HepG2 (cell line): ENCODE measurements around the gene CCDC158. TPM values are rescaled to one million over a fixed set of nuclear protein-coding genes. Genes with fewer than 3 reads are reported as not detected.

Source experiments
- ATAC-seq: fragments of 200-7000 bp; cut with Tn5 transposase; 3 replicates; pipeline ENCODE4 v1.9.1; 2020; ENCODE audit warnings: mild to moderate bottlenecking, moderate library complexity
- BruUV-seq: library from RNA; stranded (reverse); fragments of 400-500 nt; replicated peaks from 2 replicates; lab custom pipeline; 2021; lab: Mats Ljungman, UMichigan
- CTCF ChIA-PET: fragments of 300-600 bp; formaldehyde crosslinking; extraction: SDS; loops from one replicate; lab custom pipeline; 2021; ENCODE audit warnings: low total read pairs, inconsistent platforms, low intra/inter-chr PET ratio; lab: Yijun Ruan, JAX
- POLR2A ChIA-PET: fragments of 350-600 bp; sonication (Branson Sonifier 250); formaldehyde crosslinking; loops from one replicate; lab custom pipeline; 2020; ENCODE audit warnings: antibody characterized with exemption, inconsistent platforms; lab: Yijun Ruan, JAX
- DNase-seq: peaks from one replicate; pipeline ENCODE4 v3.0.0-alpha.2; 2015; ENCODE audit warnings: low spot score
- FAIRE-seq: peaks from 3 replicates; lab custom pipeline; 2011; peaks lifted over from hg19 to GRCh38; lab: Jason Lieb, UNC
- H2AFZ ChIP-seq: one replicate; pipeline ENCODE4 v1.6.1; 2011; ENCODE audit warnings: low read length, inconsistent platforms
- H3K27ac ChIP-seq: fragments of 300-600 bp; 3 replicates; pipeline ENCODE4 v1.8.0; 2011; ENCODE audit warnings: mixed run types, mild to moderate bottlenecking, mixed read lengths, low read length, inconsistent platforms; ENCODE audit not compliant: insufficient read depth; ENCODE audit errors: extremely low read length
- H3K27me3 ChIP-seq, 2 experiments: fragments of 200-600 bp in 1 of 2; 2 replicates in 1 of 2; 3 replicates in 1 of 2; pipeline versions ENCODE4 v1.6.0 to v1.8.0; 2011; ENCODE audit warnings: low read length in 2 of 2, mild to moderate bottlenecking in 2 of 2, moderate library complexity in 2 of 2, inconsistent platforms in 1 of 2; ENCODE audit not compliant: insufficient read depth in 2 of 2, control insufficient read depth in 1 of 2
- H3K36me3 ChIP-seq, 2 experiments: fragments of 200-600 bp in 1 of 2; replicated peaks in 1 of 2; 2 replicates in 1 of 2; 3 replicates in 1 of 2; pipeline versions ENCODE4 v1.5.1 to v1.8.0; 2011; ENCODE audit warnings: low read length in 2 of 2, inconsistent platforms in 1 of 2; ENCODE audit not compliant: insufficient read depth in 2 of 2, control insufficient read depth in 1 of 2
- H3K4me1 ChIP-seq: 2 replicates; pipeline ENCODE4 v1.5.1; 2012; ENCODE audit warnings: low read length, inconsistent platforms; ENCODE audit not compliant: insufficient read depth
- H3K4me2 ChIP-seq: 2 replicates; pipeline ENCODE4 v1.6.0; 2011; ENCODE audit warnings: low read depth, low read length, inconsistent platforms
- H3K4me3 ChIP-seq, 3 experiments: fragments of 200-600 bp in 1 of 3; sonication (generic), shearing (Covaris generic) in 1 of 3; replicated peaks in 1 of 3; 2 replicates each; pipeline ENCODE4 v1.5.1; 2011 to 2016; ENCODE audit warnings: low read length in 3 of 3, inconsistent platforms in 2 of 3, low read depth in 2 of 3, mild to moderate bottlenecking in 2 of 3, control low read depth in 1 of 3, mixed read lengths in 1 of 3; ENCODE audit not compliant: insufficient read depth in 1 of 3
- H3K79me2 ChIP-seq: one replicate; pipeline ENCODE4 v1.6.1; 2011; ENCODE audit warnings: low read length, inconsistent platforms; ENCODE audit not compliant: insufficient read depth
- H3K9ac ChIP-seq: 2 replicates; pipeline ENCODE4 v1.6.0; 2011; ENCODE audit warnings: mild to moderate bottlenecking, low read depth, low read length, inconsistent platforms; ENCODE audit not compliant: insufficient read depth
- H3K9me3 ChIP-seq: 2 replicates; pipeline ENCODE4 v1.5.1; 2012; ENCODE audit warnings: mild to moderate bottlenecking, low read length
- H4K20me1 ChIP-seq: 2 replicates; pipeline ENCODE4 v1.6.0; 2011; ENCODE audit warnings: inconsistent platforms, mild to moderate bottlenecking, low read length, moderate library complexity; ENCODE audit not compliant: insufficient read depth
- AHDC1 ChIP-seq: sonication (generic); formaldehyde crosslinking; IDR thresholded peaks from 2 replicates; pipeline ENCODE4 v1.5.1; 2020; ENCODE audit warnings: mild to moderate bottlenecking, missing genetic modification reagents, borderline replicate concordance
- E2F5 ChIP-seq: sonication (generic); formaldehyde crosslinking; conservative IDR thresholded peaks from 2 replicates; pipeline ENCODE4 v1.4.0; 2020; ENCODE audit warnings: missing genetic modification reagents
- GTF2F1 ChIP-seq: fragments of 150-350 bp; IDR thresholded peaks from 2 replicates; pipeline ENCODE4 v1.6.1; 2014; ENCODE audit warnings: low read length
- ONECUT2 ChIP-seq: sonication (generic); formaldehyde crosslinking; IDR thresholded peaks from 2 replicates; pipeline ENCODE4 v1.4.0; 2020; ENCODE audit warnings: missing genetic modification reagents
- TAF1 ChIP-seq: sonication (generic); formaldehyde crosslinking; IDR thresholded peaks from 2 replicates; pipeline ENCODE4 v1.4.0; 2020; ENCODE audit warnings: missing genetic modification reagents
- THAP11 ChIP-seq: IDR thresholded peaks from 2 replicates; pipeline ENCODE4 v1.6.1; 2016; ENCODE audit warnings: missing biosample characterization, missing genetic modification reagents
- ZBTB20 ChIP-seq: sonication (generic); formaldehyde crosslinking; IDR thresholded peaks from 2 replicates; pipeline ENCODE4 v1.8.1; 2023; ENCODE audit warnings: missing genetic modification reagents, low read depth, mild to moderate bottlenecking, borderline replicate concordance
- ZNF205 ChIP-seq: IDR thresholded peaks from 2 replicates; pipeline ENCODE4 v1.6.1; 2018; ENCODE audit warnings: missing biosample characterization, missing genetic modification reagents
- ZNF224 ChIP-seq: sonication (generic); formaldehyde crosslinking; IDR thresholded peaks from 2 replicates; pipeline ENCODE4 v1.5.0; 2020; ENCODE audit warnings: mild to moderate bottlenecking, missing genetic modification reagents
- ZNF276 ChIP-seq: sonication (generic); formaldehyde crosslinking; IDR thresholded peaks from 2 replicates; pipeline ENCODE4 v1.4.0; 2020; ENCODE audit warnings: mild to moderate bottlenecking, low read depth, missing genetic modification reagents
- ZNF331 ChIP-seq: sonication (generic); formaldehyde crosslinking; IDR thresholded peaks from 2 replicates; pipeline ENCODE4 v1.4.0; 2020; ENCODE audit warnings: missing genetic modification reagents
- ZNF484 ChIP-seq: sonication (generic); formaldehyde crosslinking; IDR thresholded peaks from 2 replicates; pipeline ENCODE4 v1.5.1; 2020; ENCODE audit warnings: mild to moderate bottlenecking, low read depth, missing genetic modification reagents, borderline replicate concordance
- ZNF749 ChIP-seq: sonication (generic); formaldehyde crosslinking; IDR thresholded peaks from 2 replicates; pipeline ENCODE4 v1.8.0; 2022; ENCODE audit warnings: mild to moderate bottlenecking, missing genetic modification reagents, moderate library complexity, borderline replicate concordance
- ZNF770 ChIP-seq: sonication (generic); formaldehyde crosslinking; IDR thresholded peaks from 2 replicates; pipeline ENCODE4 v1.5.0; 2020; ENCODE audit warnings: mild to moderate bottlenecking, missing genetic modification reagents
- ZNF891 ChIP-seq: sonication (generic); formaldehyde crosslinking; IDR thresholded peaks from 2 replicates; pipeline ENCODE4 v1.5.0; 2020; ENCODE audit warnings: mild to moderate bottlenecking, missing genetic modification reagents
- ZSCAN12 ChIP-seq: sonication (generic); formaldehyde crosslinking; IDR thresholded peaks from 2 replicates; pipeline ENCODE4 v1.9.0; 2021; ENCODE audit warnings: mild to moderate bottlenecking, missing genetic modification reagents
- WGBS: methylation state at CpG from one replicate; pipeline ENCODE4 v1.1.6; 2017; ENCODE audit warnings: low lambda C conversion rate; 5-methylcytosine and 5-hydroxymethylcytosine counted together
- in situ Hi-C: cut with HindIII; loops from 2 replicates; pipeline ENCODE4 v1.10.0; 2017; ENCODE audit warnings: low pct_unique_long_range_greater_than_20kb; ENCODE audit not compliant: extremely low pct_ligation_motif_present
- intact Hi-C: fragments of 100-400 bp; cut with micrococcal nuclease; formaldehyde crosslinking; loops from one replicate; pipeline ENCODE4 v1.10.0; 2022; ENCODE audit not compliant: unreplicated experiment
- polyA plus RNA-seq, 8 experiments: library from polyadenylated mRNA; depleted of rRNA in 3 of 8; stranded (reverse) in 7 of 8; unstranded in 1 of 8; fragments of >200 nt; fragmentation: Illumina TruSeq in 4 of 8; extraction: Trizol in 4 of 8; gene quantifications; 2 replicates each; pipeline versions ENCODE4 v1.2.1 to v1.2.3, GENCODE V29; 2011 to 2016; ENCODE audit warnings: low read depth in 4 of 8, missing spikeins in 1 of 8, mixed read lengths in 1 of 8; ENCODE audit not compliant: insufficient read depth in 1 of 8
- total RNA-seq, 5 experiments: library from RNA; depleted of rRNA; stranded (reverse); fragments of >200 nt; fragmentation: Illumina TruSeq; extraction: Trizol; gene quantifications; 2 replicates each; pipeline ENCODE4 v1.2.3, GENCODE V29; 2016; ENCODE audit warnings: low read depth in 1 of 5

CCDC158 gene
- total and polyA plus RNA-seq, 2 of the 13 experiments (the other 11 are each of a cell fraction or from before 2014, with no cell fraction given): not detected

GRCh38 chr4:76283900-76284299 is 137.0 kb downstream of the CCDC158 start:
- in situ Hi-C loops: no loop called here
- ChIA-PET CTCF (no interaction called here), POLR2A (no interaction called here)
- H3K27me3 ChIP-seq: no peaks in the 10 kb centered on the region; a peak in 1 of 5 replicates
- DNase-seq: no peak
- H3K9me3 ChIP-seq: no peaks in the 10 kb centered on the region
- no peak overlapping the region for H2AFZ ChIP-seq
- BruUV-seq: no TSS peak
- FAIRE-seq: no peak
- ATAC-seq: no peak
- H4K20me1 ChIP-seq: no peaks in the 10 kb centered on the region
- peaks cover 15% of the 10 kb centered on the region for H3K4me1 ChIP-seq
- no peak for TF ChIP-seq GTF2F1
- no peak for TF ChIP-seq ZSCAN12 (CRISPR knock-in tag)
- no peak for TF ChIP-seq ZBTB20
- no peak for TF ChIP-seq AHDC1
- no peak for TF ChIP-seq E2F5 (CRISPR knock-in tag)
- TF ChIP-seq THAP11: no peak
- TF ChIP-seq ZNF276: no peak
- no peak for TF ChIP-seq ZNF891 (CRISPR knock-in tag)
- TF ChIP-seq ZNF749 (CRISPR knock-in tag): no peak
- TF ChIP-seq ZNF205 (CRISPR knock-in tag): no peak
- TF ChIP-seq ZNF331 (CRISPR knock-in tag): no peak
- TF ChIP-seq ONECUT2: no peak
- TF ChIP-seq ZNF770 (CRISPR knock-in tag): no peak
- no peak for TF ChIP-seq TAF1 (CRISPR knock-in tag)
- TF ChIP-seq ZNF484 (CRISPR knock-in tag): no peak
- TF ChIP-seq ZNF224: no peak
- no peaks in the 10 kb centered on the region for H3K79me2 ChIP-seq
- H3K4me2 ChIP-seq: no peak overlapping the region
- H3K9ac ChIP-seq: no peak overlapping the region
- H3K4me3 ChIP-seq: no peak overlapping the region
- intact Hi-C loops: no loop called here
- H3K36me3 ChIP-seq: no peaks in the 10 kb centered on the region
- 54% methylated on average over 4 of the region's 4 CpGs for WGBS
- no peak overlapping the region for H3K27ac ChIP-seq
